NCI-H526 treated with DMSO at 0.1 percent for 48 hours (cell line): ENCODE measurements around the gene LMOD3.
A peak's percentile ranks its signal among the peaks of the same experiment; 100 is the strongest.

Experiments
- DNase-seq: peaks from one replicate; lab custom pipeline; 2025; lab: John Stamatoyannopoulos, UW

Gene LMOD3

DNA sequence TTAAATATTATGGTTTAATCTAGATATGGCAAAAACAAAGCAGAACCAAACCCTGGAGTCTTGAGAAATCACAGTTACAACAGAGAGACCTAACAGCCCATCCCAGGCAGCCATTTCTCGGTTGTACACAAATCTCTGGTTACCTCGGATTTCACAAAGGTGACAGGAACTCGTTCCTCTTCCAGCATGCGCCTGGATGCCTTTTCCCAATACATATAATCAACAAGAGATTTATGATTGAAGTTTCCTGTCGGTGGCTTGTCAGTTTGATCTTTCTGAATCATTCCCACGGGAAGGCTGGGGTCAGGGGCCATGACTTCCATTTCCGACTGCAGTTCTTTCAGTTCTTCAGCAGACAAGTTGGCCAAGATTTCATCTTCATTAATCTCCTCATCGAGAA is 445 bp downstream of the LMOD3 start:
- no peak for DNase-seq

GRCh38 chr3:69121513-69121912 is 882 bp downstream of the LMOD3 start:
- no peak for DNase-seq

DNA sequence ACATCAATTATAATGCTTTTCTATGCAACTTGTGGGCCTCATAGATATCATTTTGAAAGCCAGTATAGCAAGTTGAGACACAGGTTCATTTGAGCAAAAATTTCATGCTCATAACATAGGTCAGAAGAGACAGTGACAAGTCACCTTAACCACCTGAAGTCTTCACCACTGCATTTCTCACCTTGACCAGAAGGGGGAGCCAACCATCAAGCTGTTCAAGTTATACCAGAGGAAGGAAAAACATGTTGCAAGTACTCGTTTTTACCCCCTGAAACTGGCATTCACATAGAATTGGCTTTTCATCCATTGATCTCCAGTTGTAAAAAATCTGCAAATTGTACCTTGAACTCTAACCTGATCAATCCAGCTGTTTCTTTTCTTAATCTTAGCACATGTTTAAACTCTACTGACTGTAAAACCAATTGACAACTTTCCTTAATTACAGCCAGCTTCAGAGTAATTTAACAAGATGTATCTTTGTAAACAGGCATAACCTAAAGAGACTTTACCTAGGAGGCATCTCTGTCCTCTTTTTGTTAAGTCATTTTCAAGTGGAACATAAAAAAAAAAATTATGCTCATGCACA is 1.4 kb downstream of the LMOD3 start:
- peak; percentile 51 for DNase-seq

DNA sequence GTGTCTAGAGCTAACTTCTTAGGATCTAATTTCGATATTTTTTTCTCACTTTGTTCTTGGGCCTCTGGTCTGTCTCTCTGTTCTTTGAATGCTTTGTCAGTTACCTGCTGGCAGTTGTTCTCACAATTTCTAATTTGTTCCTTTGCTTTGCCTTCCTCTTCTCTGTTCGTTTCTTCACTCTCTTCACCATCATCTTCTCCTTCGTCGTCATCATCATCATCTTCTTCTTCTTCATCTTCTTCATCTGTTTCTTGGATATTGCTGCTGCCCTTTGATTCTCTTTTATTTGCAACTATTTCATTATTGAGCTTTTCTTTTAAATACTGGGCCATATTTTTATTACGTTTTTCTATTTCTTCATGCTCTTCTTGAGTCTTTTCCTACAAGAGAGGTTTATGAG is 2.7 kb downstream of the LMOD3 start:
- no peak for DNase-seq

GRCh38 chr3:69119138-69119537 is 3.3 kb downstream of the LMOD3 start:
- DNase-seq: no peak

- DNase-seq: no peak
Measured at GRCh38 chr3:69118555-69118954, 3.8 kb downstream of the LMOD3 start.

- DNase-seq: peak; percentile 69
Measured at GRCh38 chr3:69116897-69117296, 5.5 kb downstream of the LMOD3 start.

DNA sequence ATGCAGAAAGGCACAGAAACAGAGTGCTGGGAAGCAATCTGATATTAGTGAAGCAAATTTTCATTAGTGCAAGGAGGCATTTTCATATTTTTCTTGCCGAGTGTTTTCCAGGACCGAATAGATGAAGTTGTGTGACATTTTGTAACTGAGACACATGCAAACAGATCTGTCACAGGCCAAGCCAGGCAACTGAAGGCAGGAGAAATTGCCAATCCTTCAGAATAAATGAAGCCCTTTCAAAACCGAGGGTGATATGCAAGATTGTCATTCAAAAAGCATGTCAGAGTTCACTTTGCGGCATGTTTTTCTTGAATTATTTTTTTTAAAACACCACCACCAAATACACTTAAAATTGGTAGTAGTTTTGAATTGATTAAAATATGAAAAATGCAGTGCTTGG is 6.2 kb downstream of the LMOD3 start:
- no peak for DNase-seq

DNA sequence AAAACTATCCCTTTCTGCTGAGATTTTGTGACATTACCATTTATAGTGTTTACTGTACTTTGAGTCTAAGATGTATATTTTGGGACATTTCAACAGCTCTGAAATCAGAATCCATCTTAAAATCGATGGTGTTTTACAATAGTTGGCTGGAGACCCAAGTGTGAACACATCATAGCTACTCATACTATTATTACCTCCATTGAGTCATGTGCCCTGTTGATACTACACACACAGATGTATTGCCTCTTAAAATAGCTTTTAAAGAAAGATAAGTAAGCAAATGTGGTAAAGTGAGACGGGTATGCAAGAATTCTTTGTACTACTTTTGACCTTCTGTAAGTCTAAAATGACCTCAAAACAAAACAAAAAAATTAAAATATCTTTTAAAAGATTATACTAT is 6.7 kb downstream of the LMOD3 start:
- DNase-seq: no peak

DNA sequence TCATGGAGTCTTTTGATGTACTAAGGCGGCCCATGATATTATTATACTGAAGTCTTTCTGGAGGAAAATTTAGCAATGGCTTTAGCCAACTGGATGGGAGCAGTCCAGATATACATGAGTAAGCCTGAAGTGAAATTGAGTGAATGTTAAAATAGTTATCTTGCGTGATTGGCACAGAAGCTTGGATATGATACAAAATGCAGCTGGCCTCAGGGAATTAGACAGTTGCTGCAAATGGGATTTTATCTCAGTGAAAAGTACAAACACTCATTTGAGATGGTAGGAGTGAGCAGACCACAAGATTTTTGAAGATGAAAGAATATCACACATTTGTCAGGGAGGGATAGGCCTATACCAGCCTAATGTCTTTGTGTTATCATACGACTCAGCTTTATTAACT is 8.9 kb downstream of the LMOD3 start:
- no peak for DNase-seq

GRCh38 chr3:69110941-69111546 is 11.4 kb downstream of the LMOD3 start:
- no peak for DNase-seq

DNA sequence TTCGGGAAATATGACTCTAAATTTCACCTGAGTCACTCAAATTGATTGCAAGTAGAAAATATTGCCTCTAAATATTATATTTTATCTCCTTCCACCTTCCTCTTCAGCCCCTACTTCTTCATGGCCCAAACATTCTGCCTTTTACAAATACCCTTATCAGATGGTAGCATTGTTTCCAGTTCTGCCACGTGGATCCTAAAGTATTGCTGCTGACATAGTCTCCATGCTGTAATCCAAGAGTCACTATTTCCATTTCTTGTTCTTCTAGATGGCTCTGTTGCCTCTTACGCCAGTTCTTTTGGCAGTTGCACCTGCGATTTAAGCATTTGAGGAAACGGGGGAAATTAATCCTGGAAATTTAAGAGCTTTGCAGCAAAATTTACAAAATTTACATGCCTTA is 13.6 kb downstream of the LMOD3 start:
- no peak for DNase-seq

DNA sequence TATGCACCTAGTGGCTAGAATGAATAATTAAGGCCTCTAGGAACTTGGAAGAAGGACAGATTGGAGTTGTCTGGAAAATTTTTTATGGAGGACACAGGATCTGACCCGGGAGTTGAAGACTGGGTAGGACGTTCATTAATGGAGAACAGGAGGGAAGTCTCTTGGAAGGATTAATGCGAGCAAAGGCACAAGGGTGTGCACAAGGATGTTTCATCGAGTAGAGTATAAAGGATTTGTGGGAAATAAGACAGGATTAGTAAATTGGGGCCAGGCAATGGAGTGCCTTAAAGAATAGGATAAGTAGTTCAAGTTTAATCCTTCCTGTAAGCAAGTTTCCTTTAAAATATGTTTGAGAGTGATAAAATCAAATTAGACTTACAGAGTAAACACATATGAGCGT is 14.6 kb downstream of the LMOD3 start:
- DNase-seq: no peak

GRCh38 chr3:69105320-69105719 is 17.1 kb downstream of the LMOD3 start:
- DNase-seq: no peak

GRCh38 chr3:69104586-69104985 is 17.8 kb downstream of the LMOD3 start:
- DNase-seq: no peak

GRCh38 chr3:69103123-69103522 is 19.3 kb downstream of the LMOD3 start:
- no peak for DNase-seq

DNA sequence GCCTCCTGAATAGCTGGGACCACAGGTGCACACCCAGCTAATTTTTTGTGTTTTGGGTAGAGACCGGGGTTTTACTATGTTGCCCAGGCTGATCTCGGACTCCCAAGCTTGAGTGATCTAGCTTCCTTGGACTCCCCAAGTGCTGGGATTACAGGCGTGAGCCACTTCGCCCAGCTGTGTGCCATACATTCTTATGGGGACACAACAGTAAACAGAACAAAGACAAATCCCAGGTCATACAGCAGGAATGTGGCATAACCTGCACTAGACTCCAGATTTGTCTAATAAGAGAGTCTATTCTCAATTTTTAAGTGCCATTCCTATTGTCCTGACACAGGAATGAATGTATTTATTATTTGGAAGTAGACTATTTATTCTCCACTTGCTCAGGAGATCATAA is 20.0 kb downstream of the LMOD3 start:
- DNase-seq: no peak

DNA sequence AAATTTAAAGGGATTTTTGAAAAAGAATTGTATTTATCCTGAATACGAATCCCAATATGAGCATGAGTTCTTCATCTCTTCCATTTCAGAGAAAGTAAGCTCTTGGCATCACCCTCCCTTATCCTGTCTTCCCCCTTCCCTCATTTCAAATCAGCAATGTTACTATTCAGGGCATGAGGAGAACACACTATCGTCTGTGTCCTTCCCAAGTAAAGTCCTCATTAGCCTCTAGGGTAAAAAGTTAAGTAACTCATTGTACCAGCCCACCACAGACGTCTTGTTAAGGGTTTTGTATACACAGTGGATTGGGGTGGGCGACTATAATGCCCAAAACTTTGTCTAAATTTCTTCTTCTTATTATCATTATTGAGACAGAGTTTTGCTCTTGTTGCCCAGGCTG is 22.8 kb downstream of the LMOD3 start:
- no peak for DNase-seq

DNA sequence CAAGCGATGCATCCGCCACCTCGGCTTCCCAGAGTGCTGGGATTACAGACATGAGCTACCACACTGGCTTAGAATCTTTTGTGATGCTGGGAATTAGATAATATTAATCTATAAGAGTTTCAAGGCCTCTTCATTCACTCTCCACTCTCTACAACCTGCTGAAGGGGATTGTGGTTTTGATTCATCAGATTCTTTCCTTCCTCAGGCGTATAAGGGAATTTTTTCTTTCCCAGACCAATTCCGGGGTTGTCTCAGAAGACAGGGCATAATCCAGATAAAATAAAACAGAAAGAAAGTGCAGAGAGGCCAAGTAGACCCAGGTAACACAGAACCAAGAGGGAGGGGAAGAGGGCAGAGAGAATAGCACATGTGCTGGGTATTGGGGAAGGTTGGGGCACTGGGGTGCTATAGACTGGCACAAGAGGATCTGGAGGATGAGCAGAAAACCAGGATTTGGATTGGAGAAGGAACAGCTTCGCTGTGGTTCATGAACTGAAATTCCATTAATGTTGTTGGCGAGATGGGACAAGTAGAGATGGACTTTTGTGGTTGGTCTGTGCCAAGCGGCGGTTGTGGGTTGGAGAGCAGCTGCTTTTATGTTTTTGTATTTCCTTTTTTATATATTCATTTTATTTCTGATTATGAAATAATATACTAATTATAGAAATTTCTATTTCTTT is 24.8 kb downstream of the LMOD3 start:
- no peak for DNase-seq

GRCh38 chr3:69096299-69096698 is 26.1 kb downstream of the LMOD3 start:
- DNase-seq: no peak

DNA sequence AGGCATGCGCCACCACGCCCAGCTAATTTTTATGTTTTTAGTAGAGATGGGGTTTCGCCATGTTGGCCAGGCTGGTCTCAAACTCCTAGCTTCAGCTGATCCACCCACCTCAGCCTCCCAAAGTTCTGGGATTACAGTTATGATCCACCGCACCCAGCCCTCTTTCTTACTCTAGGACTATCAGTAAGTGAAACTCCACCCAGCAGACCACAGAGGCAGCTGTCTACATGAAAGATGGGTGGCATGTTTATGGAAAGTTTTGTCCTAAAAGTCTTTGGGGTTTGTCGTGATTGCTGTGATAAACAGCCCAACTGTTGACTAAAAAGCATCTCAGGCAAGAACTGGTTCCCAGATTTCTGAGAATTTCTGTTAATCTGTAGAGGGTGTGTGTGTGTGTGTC is 26.8 kb downstream of the LMOD3 start:
- no peak for DNase-seq

GRCh38 chr3:69094467-69095205 is 27.8 kb downstream of the LMOD3 start:
- DNase-seq: no peak

GRCh38 chr3:69092030-69092516 is 30.3 kb downstream of the LMOD3 start:
- no peak for DNase-seq
